ENCODE measurements around the gene DOCK9.

DNA sequence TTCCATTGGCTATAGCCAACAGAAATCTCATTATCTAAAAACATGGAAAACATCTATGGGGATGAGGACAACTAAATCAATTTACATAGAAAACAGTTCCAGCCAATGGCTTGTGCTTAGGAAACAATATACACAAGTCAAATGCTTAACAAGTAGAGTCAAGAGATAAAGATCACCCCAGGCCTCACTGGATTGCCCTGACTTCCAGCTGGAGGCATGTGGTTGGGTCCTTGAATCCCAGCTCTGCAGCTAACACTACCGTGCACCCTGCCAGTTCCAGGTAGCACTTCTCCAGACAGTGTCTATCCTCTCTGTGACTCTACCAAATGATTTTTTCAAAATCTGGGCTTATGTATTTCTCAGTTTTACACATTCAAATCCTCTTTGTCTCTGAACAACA, 80.2 kb downstream of the DOCK9 start:
- TF ChIP-seq, protein P1, sequence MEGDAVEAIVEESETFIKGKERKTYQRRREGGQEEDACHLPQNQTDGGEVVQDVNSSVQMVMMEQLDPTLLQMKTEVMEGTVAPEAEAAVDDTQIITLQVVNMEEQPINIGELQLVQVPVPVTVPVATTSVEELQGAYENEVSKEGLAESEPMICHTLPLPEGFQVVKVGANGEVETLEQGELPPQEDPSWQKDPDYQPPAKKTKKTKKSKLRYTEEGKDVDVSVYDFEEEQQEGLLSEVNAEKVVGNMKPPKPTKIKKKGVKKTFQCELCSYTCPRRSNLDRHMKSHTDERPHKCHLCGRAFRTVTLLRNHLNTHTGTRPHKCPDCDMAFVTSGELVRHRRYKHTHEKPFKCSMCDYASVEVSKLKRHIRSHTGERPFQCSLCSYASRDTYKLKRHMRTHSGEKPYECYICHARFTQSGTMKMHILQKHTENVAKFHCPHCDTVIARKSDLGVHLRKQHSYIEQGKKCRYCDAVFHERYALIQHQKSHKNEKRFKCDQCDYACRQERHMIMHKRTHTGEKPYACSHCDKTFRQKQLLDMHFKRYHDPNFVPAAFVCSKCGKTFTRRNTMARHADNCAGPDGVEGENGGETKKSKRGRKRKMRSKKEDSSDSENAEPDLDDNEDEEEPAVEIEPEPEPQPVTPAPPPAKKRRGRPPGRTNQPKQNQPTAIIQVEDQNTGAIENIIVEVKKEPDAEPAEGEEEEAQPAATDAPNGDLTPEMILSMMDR (IDR thresholded peaks at IDR 0.05; ENCODE audit: insufficient read depth, low read depth, low read length): no peak
- no peak for TF ChIP-seq EZH2 (IDR thresholded peaks at IDR 0.05; ENCODE audit: insufficient read depth, low read length)
